DLD1 (cell line): ENCODE results near the gene BBS2.

ENCODE experiments used
- in situ Hi-C: cut with HindIII; loops from 2 replicates; pipeline ENCODE4 v1.10.0; 2017; ENCODE audit warnings: low sequenced_read_pairs

The BBS2 gene

GRCh38 chr16:56478281-56479049, 41.4 kb downstream of the BBS2 start:
- in situ Hi-C loops, result no loop called here

DNA sequence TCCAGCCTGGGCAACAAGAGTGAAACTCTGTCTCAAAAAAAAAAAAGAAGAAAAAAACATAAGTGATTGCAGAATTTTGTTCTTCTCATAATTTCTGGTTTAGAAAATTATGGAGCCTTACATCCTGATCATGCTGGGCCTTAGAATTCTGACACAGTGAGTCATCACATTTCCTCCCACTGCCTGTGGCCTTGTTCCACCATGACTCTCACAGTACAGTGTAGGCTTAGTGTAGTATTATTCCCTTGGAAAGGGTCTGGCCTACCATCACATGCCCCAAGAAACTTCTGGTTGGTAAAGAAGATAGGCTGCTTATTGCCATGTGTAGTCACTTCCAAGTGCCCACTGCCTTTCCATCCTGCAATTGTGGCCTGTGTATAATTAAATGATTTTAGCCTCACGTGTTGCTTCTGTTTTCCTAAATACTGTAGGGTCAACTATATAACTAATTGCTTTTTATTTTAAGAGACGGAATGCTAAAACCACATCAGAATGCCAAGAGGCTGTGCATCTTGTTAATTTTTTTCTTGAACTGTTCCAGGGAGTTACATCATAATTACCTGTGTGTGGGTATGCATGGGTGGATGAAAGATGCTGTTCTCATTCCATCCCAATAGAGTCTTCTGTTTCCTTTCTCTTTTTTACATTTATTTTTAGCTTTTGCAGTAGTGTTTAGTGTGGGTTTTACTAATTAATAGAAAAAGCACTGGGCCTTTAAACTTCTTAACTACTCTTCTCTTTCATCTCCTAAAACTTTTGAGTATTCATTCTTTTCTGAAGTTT, 42.5 kb downstream of the BBS2 start:
- in situ Hi-C loops, result no loop called here

GRCh38 chr16:56475201-56475600, 44.6 kb downstream of the BBS2 start:
- in situ Hi-C loops, result no loop called here

DNA sequence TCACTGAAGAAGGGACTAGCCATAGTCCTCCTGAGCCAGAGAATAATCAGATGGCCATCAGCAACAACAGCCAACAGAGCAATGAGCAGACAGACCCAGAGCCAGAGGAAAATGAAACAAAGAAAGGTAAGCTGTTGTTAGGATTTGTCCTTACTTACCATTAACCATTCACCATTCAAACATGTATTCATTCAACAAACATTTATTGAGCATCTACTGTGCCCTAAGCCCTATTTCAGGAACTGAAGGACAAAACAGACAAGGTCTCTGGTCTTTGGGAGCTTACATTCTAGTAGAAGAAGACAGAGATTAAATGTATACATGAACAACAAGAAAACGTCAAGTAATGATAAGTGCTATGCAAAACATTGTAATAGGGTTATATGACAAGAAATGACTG, 49.2 kb downstream of the BBS2 start:
- in situ Hi-C loops, result no loop called here

DNA sequence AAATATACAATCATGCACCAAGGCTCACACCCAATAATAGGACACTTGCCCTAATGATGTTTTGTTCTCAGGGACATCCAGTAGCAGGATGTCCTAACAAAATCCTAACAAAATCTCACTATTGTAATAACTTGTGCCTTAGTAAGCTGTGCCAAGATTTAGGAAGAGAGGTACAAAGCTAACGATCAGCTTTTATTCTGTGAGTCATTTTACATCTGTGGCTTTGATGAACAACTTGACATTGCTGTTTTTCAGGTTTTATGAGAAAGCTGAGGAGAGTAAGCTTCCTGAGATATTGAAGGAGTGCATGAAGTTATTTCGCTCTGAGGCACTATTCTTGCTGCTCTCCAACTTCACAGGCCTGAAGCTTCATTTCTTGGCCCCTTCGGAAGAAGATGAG, 49.6 kb downstream of the BBS2 start:
- in situ Hi-C loops, result no loop called here

DNA sequence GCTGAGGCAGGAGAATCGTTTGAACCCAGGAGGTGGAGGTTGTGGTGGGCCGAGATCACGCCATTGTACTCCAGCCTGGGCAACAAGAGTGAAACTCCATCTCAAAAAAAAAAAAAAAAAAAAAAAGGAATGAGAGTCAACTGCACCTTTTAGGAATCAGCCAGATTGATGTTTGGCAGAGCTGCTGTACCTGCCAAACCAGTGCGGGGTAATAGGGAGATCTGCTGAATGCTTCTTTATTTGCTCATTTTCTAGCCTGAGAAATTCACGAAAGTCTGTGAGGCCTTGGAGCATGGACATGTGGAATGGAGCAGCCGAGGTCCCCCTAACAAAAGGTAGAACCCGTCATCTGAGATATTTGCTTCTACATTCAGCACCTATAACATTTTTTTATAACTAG, 50.1 kb downstream of the BBS2 start:
- in situ Hi-C loops, result no loop called here

- in situ Hi-C loops, result no loop called here
These were observed 51.0 kb downstream of the BBS2 start for GRCh38 chr16:56468800-56469199.

GRCh38 chr16:56466344-56466743, 53.5 kb downstream of the BBS2 start:
- in situ Hi-C loops, result no loop called here

- in situ Hi-C loops, result no loop called here
These were observed 56.7 kb downstream of the BBS2 start for GRCh38 chr16:56463153-56463552.

- in situ Hi-C loops, result no loop called here
These were observed 57.6 kb downstream of the BBS2 start for GRCh38 chr16:56462064-56462796.

DNA sequence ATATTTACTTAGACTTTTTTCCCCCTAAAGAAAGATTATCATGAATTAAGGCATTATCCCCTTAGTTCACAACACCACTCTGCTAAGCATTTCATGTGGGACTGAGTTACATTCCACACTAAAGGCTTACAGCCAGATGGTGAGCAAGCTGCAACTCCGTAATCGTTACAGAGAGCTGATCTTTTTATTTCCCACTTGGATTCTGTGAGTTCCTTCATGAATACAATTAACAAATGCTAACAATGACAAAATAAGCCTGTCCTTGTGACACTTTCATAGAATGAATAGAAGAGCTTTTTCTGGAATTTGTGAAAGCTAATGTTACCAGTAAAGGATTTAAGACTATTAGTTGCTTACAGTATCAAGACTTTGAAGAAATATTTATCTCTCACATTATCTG, 59.7 kb downstream of the BBS2 start:
- in situ Hi-C loops, result no loop called here

- in situ Hi-C loops, result no loop called here
These were observed 61.8 kb downstream of the BBS2 start for GRCh38 chr16:56457927-56458470.

DNA sequence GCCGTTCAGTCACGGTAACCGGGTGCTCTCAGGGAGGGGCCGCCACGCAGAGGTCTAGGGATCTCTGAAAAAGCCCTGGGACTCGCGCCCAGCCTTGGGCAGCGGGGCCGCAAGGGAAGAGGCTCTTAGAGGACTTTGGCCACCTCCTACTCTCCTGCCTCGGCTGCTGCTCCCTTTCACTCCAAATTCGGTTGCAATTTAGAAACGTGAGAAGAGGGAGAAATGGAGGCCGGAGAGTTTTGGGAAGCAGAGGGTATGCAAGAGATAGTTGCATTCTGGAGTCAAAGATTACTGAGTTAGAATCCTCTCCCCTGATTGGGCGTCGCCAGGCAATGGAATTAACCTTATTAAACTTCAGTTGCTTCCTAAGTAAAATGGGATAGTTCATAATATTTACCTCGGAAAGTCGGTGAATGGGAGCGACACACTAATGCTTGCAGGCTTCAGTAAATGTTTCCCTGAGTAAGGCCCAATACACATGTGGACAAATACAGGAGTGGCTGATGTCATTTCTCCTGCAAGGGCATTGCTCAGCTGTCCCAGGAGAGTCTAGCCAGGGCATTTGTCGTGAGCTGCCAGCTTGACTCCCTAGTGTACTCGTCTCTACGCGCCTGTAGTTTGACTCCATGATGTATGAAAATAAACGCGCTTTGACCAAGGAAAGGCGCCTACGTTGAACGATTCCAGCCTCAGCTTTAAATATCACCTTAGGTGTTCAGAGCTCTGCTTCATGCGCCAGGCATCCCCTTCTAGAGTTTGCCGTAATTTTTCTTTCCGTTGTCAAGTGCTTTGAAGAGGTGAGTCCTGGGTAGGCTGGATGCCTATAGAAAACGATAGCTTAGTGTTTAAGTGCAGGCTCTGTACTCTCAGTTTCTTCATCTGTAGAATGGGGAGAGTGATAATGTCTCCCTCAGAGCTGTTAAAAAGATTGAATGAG, 67.8 kb downstream of the BBS2 start:
- in situ Hi-C loops, result no loop called here

DNA sequence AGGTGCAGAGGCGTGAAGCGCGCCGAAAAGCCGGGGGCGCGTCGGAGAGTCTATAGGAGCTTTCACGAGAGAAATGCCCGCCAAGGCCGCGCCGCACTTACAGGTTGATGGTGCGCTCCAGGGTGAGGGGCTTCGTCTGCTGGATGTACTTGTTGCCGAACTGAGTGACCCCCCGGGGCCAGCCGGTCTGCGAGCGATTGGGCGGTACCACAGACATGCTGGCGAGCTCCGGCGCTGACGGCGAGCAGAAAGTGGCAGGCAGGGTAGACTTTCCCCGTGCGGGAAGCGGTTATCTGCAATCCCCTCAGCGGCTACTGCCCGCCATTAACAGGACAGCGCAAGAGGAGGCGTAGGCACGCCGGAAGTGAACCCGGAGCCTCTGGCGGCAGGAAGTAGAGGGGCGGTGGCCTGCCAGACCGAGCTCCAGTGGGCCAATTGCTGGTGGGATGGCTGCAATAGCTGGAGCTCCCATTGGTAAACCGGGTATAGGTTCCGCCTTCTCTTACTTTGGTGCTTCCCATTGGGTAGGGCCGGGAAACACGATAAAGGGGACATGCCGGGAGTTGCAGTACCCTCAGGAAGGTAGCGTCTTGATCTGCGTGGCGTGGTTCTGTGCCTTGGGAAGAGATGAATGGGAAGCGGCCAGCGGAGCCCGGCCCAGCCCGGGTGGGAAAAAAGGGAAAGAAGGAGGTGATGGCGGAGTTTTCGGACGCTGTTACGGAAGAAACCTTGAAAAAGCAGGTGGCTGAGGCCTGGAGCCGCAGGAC, 68.7 kb downstream of the BBS2 start, which contains the start of the genes NUDT21 and OGFOD1:
Gene NUDT21 (minus strand): TSS at position 347 of the 767 bp plus-strand sequence. CDS start 130 bp downstream, at position 217.
Gene OGFOD1 (plus strand): TSS at position 569 of the 767 bp plus-strand sequence. CDS start 59 bp downstream, at position 628.
- in situ Hi-C loops, result no loop called here

GRCh38 chr16:56450275-56450985, 69.4 kb downstream of the BBS2 start:
- in situ Hi-C loops, result no loop called here

- in situ Hi-C loops, result no loop called here
These were observed 71.8 kb downstream of the BBS2 start for GRCh38 chr16:56448005-56448404.

DNA sequence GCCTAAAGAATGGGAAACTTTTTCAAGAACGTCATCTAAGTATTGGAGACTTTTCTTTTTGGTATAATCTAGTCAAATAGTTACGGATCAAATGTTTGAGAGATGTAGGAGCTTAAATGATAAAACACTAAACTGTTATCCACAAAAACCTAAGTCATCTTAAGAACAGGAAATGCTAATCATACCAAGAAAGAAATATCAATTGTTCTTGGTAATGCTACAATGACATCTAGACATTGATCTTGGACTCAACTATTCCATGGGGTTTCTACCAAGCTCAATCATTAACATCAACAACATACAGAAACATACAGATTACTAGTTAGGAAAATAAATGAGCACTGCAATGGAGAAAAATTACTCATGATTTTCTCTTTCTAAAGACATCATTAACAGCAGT, 72.5 kb downstream of the BBS2 start:
- in situ Hi-C loops, result no loop called here

DNA sequence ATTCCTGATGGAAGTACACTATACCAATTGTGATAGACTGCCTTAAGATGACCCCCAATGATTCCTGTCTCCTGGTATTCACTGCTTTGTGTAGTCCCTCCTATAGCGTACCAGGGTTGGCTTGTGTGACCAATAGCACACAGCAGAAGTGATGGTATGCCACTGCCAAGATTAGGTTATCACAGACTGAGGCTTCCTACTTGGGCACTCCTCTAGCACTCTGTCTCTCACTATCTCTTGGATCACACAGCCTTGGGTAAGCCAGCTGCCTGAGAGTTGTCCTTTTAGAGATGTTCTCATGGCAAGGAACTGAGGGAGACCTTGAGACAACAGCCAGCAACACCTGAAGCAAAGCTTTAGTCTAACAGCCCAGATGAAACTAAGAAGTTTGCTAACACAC, 81.8 kb downstream of the BBS2 start:
- in situ Hi-C loops, result no loop called here

DNA sequence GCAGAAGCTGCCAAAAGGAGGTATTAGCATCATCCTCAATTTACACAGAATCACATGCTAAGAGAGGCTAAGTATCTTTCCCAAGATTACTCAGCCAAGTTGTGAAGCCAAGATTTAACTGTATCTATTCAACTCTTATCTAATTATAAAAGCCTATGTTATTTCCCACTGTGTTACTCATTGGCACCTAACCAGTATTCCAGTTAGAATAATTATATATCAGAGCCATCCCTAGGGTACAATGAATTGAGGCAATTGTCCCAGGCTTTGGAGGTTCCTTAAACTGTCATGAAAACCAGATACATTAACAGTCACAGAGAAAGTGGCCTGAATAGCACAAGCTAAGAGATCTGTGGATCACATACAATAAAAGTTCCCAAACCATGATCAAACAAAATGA, 83.6 kb downstream of the BBS2 start:
- in situ Hi-C loops, result no loop called here
